NCI-H2196 treated with DMSO at 0.1 percent for 48 hours (cell line): ENCODE data around the gene AGFG2.

Experiments used
- DNase-seq: peaks from one replicate; lab custom pipeline; 2025; ENCODE audit not compliant: unreplicated experiment; lab: John Stamatoyannopoulos, UW

AGFG2 gene

GRCh38 chr7:100570954-100571828 lies 32.2 kb downstream of the AGFG2 start:
- DNase-seq = no peak

- no peak for DNase-seq
Observed at GRCh38 chr7:100571829-100572116, 32.8 kb downstream of the AGFG2 start.

- no peak for DNase-seq
Observed at GRCh38 chr7:100572281-100572948, 33.4 kb downstream of the AGFG2 start.

- no peak for DNase-seq
Observed at GRCh38 chr7:100572949-100573675, 34.1 kb downstream of the AGFG2 start.

- no peak for DNase-seq
Observed at GRCh38 chr7:100573691-100574361, 34.8 kb downstream of the AGFG2 start, which contains the start of gene SAP25. SAP25 (minus strand) TSS chr7:100573900; CDS start chr7:100573742, 158 bp downstream.

GRCh38 chr7:100574362-100575205 lies 35.6 kb downstream of the AGFG2 start:
- DNase-seq = no peak

GRCh38 chr7:100575206-100575631 lies 36.2 kb downstream of the AGFG2 start:
- DNase-seq = no peak

- no peak for DNase-seq
Observed at GRCh38 chr7:100575746-100576383, 36.9 kb downstream of the AGFG2 start.

GRCh38 chr7:100576384-100576993 lies 37.5 kb downstream of the AGFG2 start:
- no peak for DNase-seq

GRCh38 chr7:100577103-100577502 lies 38.1 kb downstream of the AGFG2 start:
- DNase-seq = no peak

GRCh38 chr7:100577507-100577906 lies 38.5 kb downstream of the AGFG2 start:
- DNase-seq = no peak

- no peak for DNase-seq
Observed at GRCh38 chr7:100578246-100579183, 39.5 kb downstream of the AGFG2 start.

- no peak for DNase-seq
Observed at GRCh38 chr7:100580466-100581283, 41.7 kb downstream of the AGFG2 start.

GRCh38 chr7:100582041-100582579 lies 43.1 kb downstream of the AGFG2 start:
- DNase-seq = no peak

- no peak for DNase-seq
Observed at GRCh38 chr7:100582650-100583049, 43.6 kb downstream of the AGFG2 start.

GRCh38 chr7:100583132-100584053 lies 44.4 kb downstream of the AGFG2 start:
- no peak for DNase-seq
